HCT116 (cell line): ENCODE measurements around the gene HARS1. TPM values are rescaled to one million over a fixed set of nuclear protein-coding genes. Genes with fewer than 3 reads are reported as not detected.
"Not testable (repeated sequence)": the region's sequence is repeated elsewhere in the genome, so short reads cannot be mapped to it uniquely, and the experiment has no call there.

Source experiments
- ATAC-seq: fragments of 200-7000 bp; cut with Tn5 transposase; 2 replicates; pipeline ENCODE4 v1.9.1; 2020; ENCODE audit warnings: mild to moderate bottlenecking, moderate library complexity
- BruUV-seq: library from RNA; stranded (reverse); fragments of 400-500 nt; replicated peaks from 2 replicates; lab custom pipeline; 2021; lab: Mats Ljungman, UMichigan
- CTCF ChIA-PET: fragments of 300-600 bp; sonication (Branson Sonifier 250); formaldehyde crosslinking; loops from one replicate; lab custom pipeline; 2021; ENCODE audit warnings: antibody characterized with exemption; lab: Charles Lee
- POLR2A ChIA-PET: fragments of 300-600, 350-600 bp; sonication (Branson Sonifier 250); formaldehyde crosslinking; loops from one replicate; lab custom pipeline; 2021; ENCODE audit warnings: antibody characterized with exemption; lab: Charles Lee
- RAD21 ChIA-PET, 2 experiments: fragments of 300-600 bp; sonication (Branson Sonifier 250); formaldehyde crosslinking; loops; one replicate each; lab custom pipeline; 2023; ENCODE audit warnings: low total read pairs in 2 of 2; ENCODE audit not compliant: uncharacterized antibody in 2 of 2, unreplicated experiment in 2 of 2, low non-redundant PET in 1 of 2; lab: Charles Lee
- DNase-seq: peaks from one replicate; pipeline ENCODE4 v3.0.0-alpha.2; 2010; ENCODE audit warnings: low read depth, low spot score
- H2AFZ ChIP-seq: fragments of 200-600 bp; shearing (Covaris generic), sonication (generic); 2 replicates; pipeline ENCODE4 v1.6.1; 2017; ENCODE audit warnings: low read depth, mixed run types, mixed read lengths, antibody characterized with exemption, low read length; ENCODE audit not compliant: poor library complexity, severe bottlenecking
- H3K27ac ChIP-seq: 2 replicates; pipeline ENCODE4 v1.5.1; 2012; ENCODE audit warnings: low read depth, low read length
- H3K27me3 ChIP-seq: fragments of 200-600 bp; sonication (generic); 2 replicates; pipeline ENCODE4 v1.6.1; 2016; ENCODE audit warnings: mixed run types, low read length, mixed read lengths; ENCODE audit not compliant: insufficient read depth
- H3K36me3 ChIP-seq, 2 experiments: fragments of 200-500 bp in 1 of 2; fragments of 200-600 bp in 1 of 2; sonication (Bioruptor generic) in 1 of 2; sonication (generic) in 1 of 2; 2 replicates each; pipeline versions ENCODE4 v1.5.1 to v1.6.1; 2014 to 2016; ENCODE audit warnings: low read length in 2 of 2, inconsistent platforms in 1 of 2, mixed read lengths in 1 of 2, mixed run types in 1 of 2; ENCODE audit not compliant: insufficient read depth in 2 of 2, control insufficient read depth in 1 of 2
- H3K4me1 ChIP-seq, 2 experiments: fragments of 200-600 bp in 1 of 2; sonication (generic) in 1 of 2; 2 replicates each; pipeline versions ENCODE4 v1.5.1 to v1.6.1; 2012 to 2017; ENCODE audit warnings: low read length in 2 of 2, inconsistent platforms in 1 of 2, mild to moderate bottlenecking in 1 of 2, mixed read lengths in 1 of 2, mixed run types in 1 of 2, moderate library complexity in 1 of 2; ENCODE audit not compliant: insufficient read depth in 2 of 2, control insufficient read depth in 1 of 2
- H3K4me2 ChIP-seq: fragments of 200-600 bp; sonication (generic); 2 replicates; pipeline ENCODE4 v1.6.1; 2017; ENCODE audit warnings: mixed run types, low read length, mixed read lengths
- H3K4me3 ChIP-seq, 2 experiments: fragments of 200-600 bp in 1 of 2; sonication (generic) in 1 of 2; replicated peaks in 1 of 2; 2 replicates each; pipeline ENCODE4 v1.5.1; 2011 to 2016; ENCODE audit warnings: low read length in 2 of 2, control low read depth in 1 of 2, low read depth in 1 of 2, mild to moderate bottlenecking in 1 of 2, mixed read lengths in 1 of 2, mixed run types in 1 of 2
- H3K79me2 ChIP-seq: fragments of 200-600 bp; sonication (generic); 2 replicates; pipeline ENCODE4 v1.6.1; 2017; ENCODE audit warnings: mild to moderate bottlenecking, mixed run types, low read length, moderate library complexity, mixed read lengths; ENCODE audit not compliant: insufficient read depth
- H3K9ac ChIP-seq: fragments of 200-600 bp; sonication (generic); 2 replicates; pipeline ENCODE4 v1.6.1; 2016; ENCODE audit warnings: low read length, mixed read lengths
- H3K9me2 ChIP-seq: fragments of 200-600 bp; sonication (generic), shearing (Covaris generic); 2 replicates; pipeline ENCODE4 v1.6.1; 2017; ENCODE audit warnings: mixed run types, mild to moderate bottlenecking, moderate library complexity; ENCODE audit not compliant: insufficient read depth
- H3K9me3 ChIP-seq, 2 experiments: fragments of 200-500 bp in 1 of 2; fragments of 200-600 bp in 1 of 2; sonication (Bioruptor generic) in 1 of 2; sonication (generic) in 1 of 2; 2 replicates each; pipeline ENCODE4 v1.6.1; 2014 to 2017; ENCODE audit warnings: low read length in 2 of 2, mixed read lengths in 2 of 2, inconsistent platforms in 1 of 2, low read depth in 1 of 2, mild to moderate bottlenecking in 1 of 2, mixed run types in 1 of 2, moderate library complexity in 1 of 2; ENCODE audit not compliant: control insufficient read depth in 1 of 2, insufficient read depth in 1 of 2
- H4K20me1 ChIP-seq: fragments of 200-600 bp; sonication (generic), shearing (Covaris generic); 2 replicates; pipeline ENCODE4 v1.6.1; 2017; ENCODE audit warnings: mixed run types, mild to moderate bottlenecking, moderate library complexity; ENCODE audit not compliant: insufficient read depth
- intact Hi-C: fragments of 100-400 bp; cut with micrococcal nuclease; formaldehyde crosslinking; loops from 2 replicates; pipeline ENCODE4 v1.10.0; 2022
- total RNA-seq: library from RNA; stranded (reverse); gene quantifications from one replicate; pipeline ENCODE4 v1.2.1, GENCODE V29; 2021; ENCODE audit not compliant: unreplicated experiment

HARS1 gene
- total RNA-seq, 1 experiment from 2014 or later, result 91.1 TPM

DNA sequence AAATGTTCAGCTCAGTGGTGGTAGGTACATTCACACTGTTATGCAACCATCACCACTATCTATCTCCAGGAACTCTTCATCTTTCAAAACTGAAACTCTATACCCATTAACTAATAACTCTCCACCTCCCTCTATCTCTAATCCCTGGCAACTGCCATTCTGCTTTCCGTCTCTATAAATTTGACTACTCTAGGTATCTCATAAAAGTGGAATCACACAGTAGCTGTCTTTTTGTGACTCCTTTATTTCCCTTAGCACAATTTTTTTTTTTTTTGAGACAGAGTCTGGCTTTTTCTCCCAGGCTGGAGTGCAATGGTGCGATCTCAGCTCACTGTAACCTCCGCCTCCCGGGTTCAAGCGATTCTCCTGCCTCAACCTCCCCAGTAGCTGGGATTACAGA is 30.2 kb upstream of the HARS1 start:
- intact Hi-C loops, result loop anchor here (10.0 kb wide), 1 partner anchor 283 kb away; no protein-coding TSS in a partner anchor
- H3K4me1 ChIP-seq, result peaks cover 13 to 42% of the 10 kb centered on the region in 2 experiments
- H3K27ac ChIP-seq, result not testable (repeated sequence)

DNA sequence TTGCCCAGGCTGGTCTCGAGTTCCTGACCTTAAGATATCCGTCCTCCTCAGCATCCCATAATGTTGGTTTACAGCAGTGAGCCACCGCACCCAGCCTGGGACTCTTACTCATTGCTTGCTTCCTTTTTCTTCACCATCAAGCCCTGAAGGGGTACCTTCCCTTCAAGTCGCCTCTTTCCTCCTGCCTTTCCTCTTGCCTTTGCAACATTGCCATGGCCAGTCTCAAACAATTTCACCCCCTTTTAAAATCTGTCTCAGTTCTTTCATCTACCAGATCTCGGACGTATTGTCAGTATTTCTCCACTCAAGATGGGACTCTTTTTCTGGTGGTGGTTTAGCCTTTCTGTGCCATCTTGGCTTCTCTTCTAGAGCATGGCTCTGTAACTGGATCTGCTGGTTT is 29.6 kb upstream of the HARS1 start:
- Histone ChIP-seq H3K4me1 (peaks cover 12 to 37% of the 10 kb centered on the region in 2 experiments), H3K4me2 (peak overlapping the region; percentile 77), H2AFZ (peak overlapping the region; percentile 44)
- H3K36me3 ChIP-seq, BruUV-seq, H4K20me1 ChIP-seq, H3K27ac ChIP-seq, DNase-seq, H3K9me3 ChIP-seq, H3K9me2 ChIP-seq, H3K27me3 ChIP-seq, ATAC-seq, H3K9ac ChIP-seq, H3K79me2 ChIP-seq, H3K4me3 ChIP-seq: not testable (repeated sequence)
- ChIA-PET CTCF (interaction anchor here (0.7 to 2.7 kb wide), 10 partner anchors 82 to 481 kb away, joined by 3 to 27 read pairs (median 6); partner anchors contain the start of gene HBEGF), RAD21 (interaction anchor here in 1 of 2 experiments (0.7 kb wide), 1 partner anchor 476 kb away, joined by 3 read pairs; no protein-coding TSS in a partner anchor), POLR2A (interaction anchor here (0.9 to 1.2 kb wide), 2 partner anchors 357 to 362 kb away, joined by 3 read pairs; no protein-coding TSS in a partner anchor)
- intact Hi-C loops, result loop anchor here (10.0 kb wide), 1 partner anchor 284 kb away; no protein-coding TSS in a partner anchor

More for the DNA sequence above, 30.2 kb upstream of the HARS1 start:
- ATAC-seq, H3K79me2 ChIP-seq, H3K27me3 ChIP-seq, H3K9me3 ChIP-seq, H3K9me2 ChIP-seq, H3K4me2 ChIP-seq, H4K20me1 ChIP-seq, H3K36me3 ChIP-seq, BruUV-seq, H2AFZ ChIP-seq, POLR2A ChIA-PET, DNase-seq, H3K4me3 ChIP-seq, H3K9ac ChIP-seq: not testable (repeated sequence)
- CTCF ChIA-PET, result interaction anchor here (1.0 kb wide), 2 partner anchors 74 to 363 kb away, joined by 3 to 5 read pairs; partner anchors contain the start of genes IK and NDUFA2
- RAD21 ChIA-PET, result interaction anchor here in 1 of 2 experiments (0.6 kb wide), 1 partner anchor 182 kb away, joined by 3 read pairs; no protein-coding TSS in a partner anchor
